ENCODE results near the gene EHMT1. TPM values are rescaled to one million over a fixed set of nuclear protein-coding genes. Genes with fewer than 3 reads are reported as not detected.
A peak's percentile ranks its signal among the peaks of the same experiment; 100 is the strongest.
"Not testable (repeated sequence)": the region's sequence is repeated elsewhere in the genome, so short reads cannot be mapped to it uniquely, and the experiment has no call there.

EHMT1 gene
- total RNA-seq, 1 donor from 2014 or later, result 39.5 TPM

DNA sequence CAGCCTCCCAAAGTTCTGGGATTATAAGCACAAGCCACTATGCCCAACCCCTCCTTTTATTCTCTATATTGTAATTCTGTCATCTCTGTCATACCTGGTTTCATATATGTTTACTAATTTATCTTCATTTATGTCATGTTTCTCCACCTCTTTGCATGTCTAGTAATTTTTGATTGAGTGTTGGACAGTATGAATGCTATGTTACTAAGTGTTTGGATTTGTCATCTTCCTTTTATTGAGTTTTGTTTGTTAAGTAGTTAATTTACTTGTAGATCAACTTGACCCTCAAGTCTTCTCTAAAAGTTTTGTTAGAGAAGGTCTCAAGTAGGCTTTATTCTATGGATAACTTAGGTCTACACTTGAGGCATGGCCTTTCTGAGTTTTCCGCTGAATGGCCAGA is 241.6 kb downstream of the EHMT1 start:
- DNase-seq (ENCODE audit: low spot score), result no peak

DNA sequence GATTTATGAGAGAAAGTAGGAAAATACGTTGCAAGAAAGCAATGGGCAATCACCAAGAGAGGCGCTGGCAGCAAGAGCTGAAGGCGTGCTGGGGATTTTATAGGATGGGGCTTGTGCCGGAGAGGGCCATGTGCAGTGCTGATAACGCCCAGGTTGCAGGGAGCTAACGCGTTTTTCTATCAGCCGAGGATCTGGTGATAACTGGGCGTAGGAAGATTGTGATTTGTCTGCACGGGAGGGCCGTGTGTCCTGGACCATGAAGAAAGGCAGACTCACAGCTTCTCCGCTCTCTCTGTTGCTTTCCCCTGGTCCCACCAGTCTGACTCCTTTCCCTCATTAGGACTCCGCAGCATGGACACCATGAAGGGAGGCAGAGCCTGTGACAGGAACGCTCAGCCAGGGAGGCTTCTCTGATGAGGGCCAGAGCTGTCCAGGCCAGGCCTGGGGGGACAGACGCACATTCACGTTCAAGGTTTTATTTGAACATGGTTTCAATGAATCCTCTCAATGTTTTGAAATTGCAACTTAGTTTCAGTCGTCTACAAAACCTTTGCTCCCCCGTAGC is 246.9 kb downstream of the EHMT1 start:
- DNase-seq (ENCODE audit: low spot score), result no peak

DNA sequence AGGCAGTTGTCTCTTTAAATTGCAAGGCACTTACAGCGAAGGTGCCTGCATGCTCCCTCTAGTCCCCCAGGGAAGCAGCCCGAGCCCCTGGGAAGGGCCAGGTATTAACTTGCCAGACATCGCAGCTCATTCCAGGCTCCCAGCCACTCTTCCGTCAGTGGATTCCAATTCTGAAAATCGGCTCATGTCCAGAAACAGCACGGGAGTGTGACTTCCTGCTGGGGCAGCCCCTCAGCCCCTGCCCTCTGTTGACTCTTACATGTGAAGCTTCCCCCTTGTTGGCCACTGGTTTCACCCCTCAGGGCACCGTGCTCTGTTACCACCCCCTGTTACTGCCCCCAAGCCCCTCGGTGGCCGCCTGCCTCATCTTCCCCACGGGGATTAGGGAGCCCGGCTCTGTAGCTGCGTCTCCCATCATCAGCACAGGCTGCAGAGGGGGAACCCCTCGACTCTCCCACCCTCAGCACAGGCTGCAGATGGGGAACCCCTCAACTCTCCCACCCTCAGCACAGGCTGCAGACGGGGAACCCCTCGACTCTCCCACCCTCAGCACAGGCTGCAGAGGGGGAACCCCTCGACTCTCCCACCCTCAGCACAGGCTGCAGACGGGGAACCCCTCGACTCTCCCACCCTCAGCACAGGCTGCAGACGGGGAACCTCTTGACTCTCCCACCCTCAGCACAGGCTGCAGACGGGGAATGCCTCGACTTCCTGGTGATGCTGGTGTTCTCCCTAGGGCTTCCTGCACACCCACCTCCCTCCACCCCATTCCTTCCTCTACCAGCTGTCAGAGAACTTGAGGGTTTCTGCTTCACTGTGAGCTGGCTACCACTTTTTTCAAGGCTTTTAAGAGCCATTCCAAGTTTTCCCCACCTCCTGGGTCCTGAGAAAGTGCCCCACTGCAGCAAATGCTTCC is 247.7 kb downstream of the EHMT1 start:
- DNase-seq (ENCODE audit: low spot score), result no peak

DNA sequence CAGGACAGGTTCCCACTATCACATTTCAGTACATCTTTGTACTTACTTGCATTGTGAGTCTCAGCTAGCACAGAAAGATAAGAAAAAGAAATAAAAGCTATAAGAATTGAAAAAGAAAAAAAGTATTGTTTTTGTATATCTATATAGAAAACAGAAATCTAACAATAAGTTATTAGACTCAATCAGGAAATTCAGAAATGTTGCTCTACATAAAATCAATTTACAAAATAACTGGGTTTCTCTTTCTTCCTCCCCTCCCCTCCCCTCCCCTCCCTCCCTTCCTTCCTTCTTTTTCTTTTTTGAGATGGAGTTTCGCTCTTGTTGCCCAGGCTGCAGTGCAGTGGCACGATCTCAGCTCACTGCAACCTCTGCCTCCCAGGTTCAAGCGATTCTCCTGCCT is 251.6 kb downstream of the EHMT1 start:
- DNase-seq (ENCODE audit: low spot score), result no peak

DNA sequence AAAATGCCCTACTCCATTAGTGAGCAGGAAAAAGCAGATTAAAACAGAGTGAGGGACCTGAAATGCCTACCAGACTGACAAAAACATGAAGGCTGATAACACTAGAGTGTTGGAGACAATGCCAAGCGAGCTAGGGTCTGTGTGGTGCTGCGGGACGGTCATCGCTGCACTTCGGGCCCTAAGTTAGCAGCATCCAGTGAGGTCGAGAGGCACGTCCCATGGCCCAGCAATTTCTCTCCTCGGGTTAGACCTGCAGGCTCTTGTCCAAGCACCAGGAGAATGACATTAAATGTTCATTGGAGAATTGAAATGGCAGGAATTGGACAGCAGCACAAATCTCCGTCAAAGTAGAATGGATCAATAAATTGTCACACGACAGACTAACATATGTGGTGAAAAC is 253.5 kb downstream of the EHMT1 start:
- no peak for DNase-seq (ENCODE audit: low spot score)

DNA sequence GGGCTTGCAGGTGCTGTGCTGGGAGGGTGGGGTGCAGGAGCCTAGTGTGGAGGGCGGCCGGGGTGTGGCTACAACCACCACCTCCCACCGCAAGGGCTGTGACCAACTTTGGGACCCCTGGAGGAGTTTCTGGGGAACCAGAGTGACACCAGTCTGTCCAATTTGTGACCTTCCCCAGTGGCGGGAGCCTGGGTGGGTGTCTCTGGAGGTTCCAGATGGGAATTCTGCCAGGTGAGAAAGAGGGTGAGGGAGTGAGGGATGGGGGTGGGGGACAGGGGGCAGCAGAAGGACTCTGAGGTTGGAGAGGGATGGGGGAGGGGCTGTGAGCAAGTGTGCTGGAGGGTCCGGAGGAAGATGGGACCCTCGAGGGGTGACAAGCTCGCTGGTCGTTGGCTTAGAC is 254.6 kb downstream of the EHMT1 start:
- DNase-seq (ENCODE audit: low spot score), result no peak

DNA sequence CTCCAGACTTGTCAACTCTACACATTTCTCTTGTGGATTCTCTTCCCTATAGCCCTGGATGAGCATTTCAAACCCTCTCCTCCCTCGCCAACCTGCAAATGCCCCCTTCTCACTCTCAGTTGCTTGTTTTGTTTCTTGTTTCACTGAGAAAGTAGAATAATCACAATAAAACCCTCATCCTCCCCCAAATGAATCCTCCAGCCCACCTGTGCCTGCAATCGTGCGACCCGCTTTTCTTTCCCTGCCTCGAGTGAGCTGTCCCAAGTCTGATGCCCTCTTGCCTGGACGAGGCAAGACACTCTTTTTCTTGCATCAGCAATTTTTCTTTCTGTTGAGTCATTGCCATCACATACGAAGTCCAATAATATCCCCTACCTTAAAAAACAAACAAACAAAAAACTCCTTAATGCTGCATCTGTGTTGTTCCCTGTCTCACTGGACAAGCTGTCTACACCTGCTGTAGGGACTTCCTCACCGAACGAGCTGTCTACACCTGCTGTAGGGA is 255.1 kb downstream of the EHMT1 start:
- no peak for DNase-seq (ENCODE audit: low spot score)

DNA sequence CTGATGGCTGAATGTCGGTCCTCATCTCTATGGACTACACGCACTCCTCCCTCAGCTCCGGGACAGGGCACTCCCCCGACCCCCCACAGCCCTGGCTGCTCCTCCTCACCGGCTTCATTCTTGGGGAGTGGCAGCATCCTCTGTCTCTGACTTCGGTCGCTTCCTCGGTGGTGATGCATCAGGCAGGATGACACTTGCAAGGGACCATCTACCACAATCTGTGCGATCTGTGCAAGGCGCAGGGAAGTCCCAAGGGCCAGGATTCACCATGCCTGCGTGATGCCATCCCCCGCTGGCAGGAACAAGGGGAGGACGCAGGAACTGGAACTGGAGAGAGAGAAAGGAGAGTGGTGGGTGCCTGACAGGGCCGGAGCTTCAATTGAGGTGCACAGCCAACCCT is 256.5 kb downstream of the EHMT1 start:
- DNase-seq (ENCODE audit: low spot score), result no peak

DNA sequence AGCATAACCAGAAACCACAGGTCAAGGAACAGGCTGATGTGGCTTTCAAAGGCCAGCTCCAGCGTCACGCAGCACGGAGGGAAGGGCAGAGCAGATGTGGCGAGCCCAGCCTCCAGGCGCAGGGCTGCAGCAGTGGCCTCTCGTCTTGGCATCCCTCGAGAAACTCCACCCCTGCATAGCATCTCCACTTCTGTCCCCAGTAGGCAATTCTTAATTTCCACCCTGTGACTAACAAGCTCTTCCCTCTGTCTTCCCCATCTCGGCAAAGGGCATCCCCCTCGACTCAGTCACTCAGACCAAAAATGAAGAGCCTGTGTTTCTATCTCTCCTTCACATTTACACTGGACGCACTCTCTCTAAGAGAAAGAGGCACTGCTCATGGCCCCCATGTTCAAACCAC is 257.0 kb downstream of the EHMT1 start:
- no peak for DNase-seq (ENCODE audit: low spot score)

DNA sequence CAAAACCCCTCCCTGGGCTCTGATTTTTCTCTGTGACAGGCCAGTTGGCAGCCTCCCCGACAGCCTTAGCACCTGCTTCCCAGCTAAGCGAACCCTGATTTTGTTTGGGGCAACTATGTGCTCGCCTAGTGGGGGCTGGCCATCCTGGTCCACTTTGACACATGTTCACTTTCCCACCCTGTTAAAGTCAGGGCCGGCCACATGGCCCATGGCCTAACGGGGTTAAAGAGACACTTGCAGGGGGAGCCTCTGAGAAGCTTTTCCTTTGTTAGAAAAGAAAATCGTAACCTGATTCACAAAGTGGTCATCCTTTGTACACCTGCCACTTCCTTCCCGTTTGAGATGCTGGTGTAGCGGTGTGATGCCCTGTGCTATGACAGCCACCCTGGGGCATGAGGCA is 257.5 kb downstream of the EHMT1 start:
- no peak for DNase-seq (ENCODE audit: low spot score)

DNA sequence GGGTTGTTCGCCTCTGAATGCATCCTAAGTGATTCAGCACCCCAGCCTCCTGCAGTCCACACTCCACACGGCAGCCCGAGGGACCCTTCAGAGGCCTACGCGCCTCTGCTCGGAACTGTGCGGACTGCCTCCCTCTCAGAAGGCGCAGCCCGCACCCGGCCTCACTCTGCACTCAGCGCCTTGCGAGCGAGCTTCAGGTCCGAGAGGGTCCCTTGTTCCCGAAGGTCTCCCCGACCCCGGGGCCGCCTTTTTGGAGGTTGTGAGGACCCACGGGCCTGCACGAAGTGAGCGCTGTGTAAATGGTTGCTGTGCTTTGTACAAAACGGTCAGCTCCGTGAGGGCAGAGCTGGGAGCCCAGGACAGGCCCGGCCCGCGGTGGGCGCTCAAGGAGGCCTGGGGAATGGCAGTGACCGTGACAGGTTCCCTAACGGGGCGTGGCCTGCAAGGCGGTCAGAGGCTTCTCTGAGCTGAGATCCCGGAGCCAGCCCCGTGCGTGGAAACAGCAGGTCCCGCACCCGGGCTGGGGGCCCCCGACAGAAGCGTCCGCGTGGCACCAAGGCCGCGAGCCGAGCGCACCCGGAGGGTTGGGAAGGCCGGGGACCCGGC is 258.1 kb downstream of the EHMT1 start:
- no peak for DNase-seq (ENCODE audit: low spot score)

DNA sequence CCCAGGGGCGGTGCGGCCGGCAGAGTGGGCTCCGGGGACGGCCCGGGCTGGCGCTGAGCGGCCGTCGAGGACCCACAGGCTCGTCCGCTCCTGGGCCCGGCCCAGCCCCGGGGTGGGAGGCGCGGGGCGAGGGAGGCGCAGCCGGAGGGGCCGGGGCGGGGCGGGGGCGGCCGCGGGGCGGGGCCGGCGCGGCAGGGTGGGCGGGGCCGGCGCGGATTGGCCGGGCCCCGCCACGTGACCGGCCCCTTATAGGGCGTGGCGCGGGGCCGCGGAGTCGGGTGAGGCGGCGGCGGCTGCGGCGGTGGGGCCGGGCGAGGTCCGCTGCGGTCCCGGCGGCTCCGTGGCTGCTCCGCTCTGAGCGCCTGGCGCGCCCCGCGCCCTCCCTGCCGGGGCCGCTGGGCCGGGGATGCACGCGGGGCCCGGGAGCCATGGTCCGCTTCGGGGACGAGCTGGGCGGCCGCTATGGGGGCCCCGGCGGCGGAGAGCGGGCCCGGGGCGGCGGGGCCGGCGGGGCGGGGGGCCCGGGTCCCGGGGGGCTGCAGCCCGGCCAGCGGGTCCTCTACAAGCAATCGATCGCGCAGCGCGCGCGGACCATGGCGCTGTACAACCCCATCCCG is 258.8 kb downstream of the EHMT1 start, which contains the start of gene CACNA1B:
Gene CACNA1B (plus strand): TSS at position 277 of the 617 bp plus-strand sequence. CDS start 152 bp downstream, at position 429.
- not testable (repeated sequence) for DNase-seq (ENCODE audit: low spot score)

DNA sequence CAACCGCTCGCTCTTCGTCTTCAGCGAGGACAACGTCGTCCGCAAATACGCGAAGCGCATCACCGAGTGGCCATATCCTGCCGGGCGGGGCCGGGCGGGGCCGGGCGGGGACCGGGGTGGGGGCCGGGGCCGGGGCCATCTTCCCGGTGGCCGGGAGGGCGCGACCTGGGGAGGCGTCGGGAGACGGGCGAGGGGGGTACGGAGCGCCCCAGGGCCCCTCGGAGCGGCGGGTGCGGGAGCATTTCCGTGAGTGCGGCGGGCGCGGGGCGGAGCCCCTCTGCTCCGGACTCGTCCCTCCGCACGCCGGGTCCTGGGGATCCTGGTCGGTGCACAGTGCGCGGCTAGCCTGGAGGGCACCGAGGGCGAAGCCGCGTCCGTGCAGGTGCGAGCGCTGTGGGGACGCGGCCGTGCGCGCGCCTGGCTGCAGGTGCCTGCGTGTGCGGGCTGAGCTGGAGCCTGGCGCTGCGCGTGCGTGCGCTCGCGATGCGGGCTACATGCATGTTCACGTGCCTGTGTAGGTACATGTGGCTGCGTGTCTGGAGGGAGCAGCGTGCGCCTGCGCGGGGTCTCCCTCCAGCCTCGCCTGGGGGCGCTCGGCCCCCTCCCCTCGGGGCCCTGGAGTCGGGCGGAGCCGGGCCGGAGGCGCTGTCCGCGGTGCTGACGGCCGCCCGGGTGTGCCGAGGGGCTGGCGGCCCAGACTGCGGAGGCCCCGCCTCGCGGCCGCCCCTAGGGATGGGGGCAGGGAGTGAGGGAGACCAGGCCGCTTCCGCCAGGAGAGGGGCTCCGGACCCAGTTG is 259.5 kb downstream of the EHMT1 start:
- DNase-seq (ENCODE audit: low spot score), result peak; percentile 22

DNA sequence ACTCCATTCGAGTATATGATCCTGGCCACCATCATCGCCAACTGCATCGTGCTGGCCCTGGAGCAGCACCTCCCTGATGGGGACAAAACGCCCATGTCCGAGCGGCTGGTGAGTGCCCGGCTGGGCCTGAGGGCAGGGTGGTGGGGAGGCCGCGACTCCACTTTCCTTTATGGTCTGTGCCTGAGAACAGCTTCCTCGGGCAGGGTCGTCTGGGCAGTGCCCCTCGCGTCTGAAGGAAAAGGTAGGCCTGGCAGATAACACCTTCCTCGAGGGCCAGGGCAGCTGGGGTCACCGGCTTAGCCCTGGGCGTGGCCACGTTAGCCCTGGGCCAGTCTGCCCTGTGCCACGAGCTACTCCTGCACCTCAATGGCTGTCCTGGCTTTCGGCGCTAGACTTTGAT is 260.2 kb downstream of the EHMT1 start:
- no peak for DNase-seq (ENCODE audit: low spot score)

DNA sequence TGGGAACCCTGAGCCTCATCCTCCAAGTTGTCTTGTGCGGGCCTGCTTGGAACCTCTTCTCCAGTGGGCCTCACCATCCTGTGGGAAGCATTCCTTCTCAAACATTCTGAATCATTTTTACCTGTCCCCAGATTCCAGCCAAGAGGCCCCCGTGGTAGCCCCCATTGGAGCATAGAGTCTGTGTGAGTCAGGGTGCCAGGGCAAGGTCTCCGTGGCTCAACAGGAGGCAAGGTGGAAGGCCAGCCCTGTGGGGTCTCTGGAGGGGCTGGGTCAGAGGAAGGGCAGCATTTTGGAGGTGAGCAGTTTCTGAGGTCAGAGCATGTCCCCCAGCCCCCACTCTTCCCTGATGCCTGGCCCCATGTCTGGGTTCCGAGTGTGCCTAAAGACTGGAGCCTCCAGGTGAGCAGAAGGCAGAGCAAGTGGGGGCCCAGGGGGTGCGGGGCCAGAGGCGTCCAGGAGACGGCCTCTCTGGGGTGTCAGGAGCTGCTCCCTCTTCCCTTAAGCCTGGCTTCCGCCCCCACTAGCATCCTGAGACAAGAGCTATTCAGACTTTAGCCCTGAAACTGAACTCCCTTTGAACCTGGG is 260.9 kb downstream of the EHMT1 start:
- DNase-seq (ENCODE audit: low spot score), result no peak

DNA sequence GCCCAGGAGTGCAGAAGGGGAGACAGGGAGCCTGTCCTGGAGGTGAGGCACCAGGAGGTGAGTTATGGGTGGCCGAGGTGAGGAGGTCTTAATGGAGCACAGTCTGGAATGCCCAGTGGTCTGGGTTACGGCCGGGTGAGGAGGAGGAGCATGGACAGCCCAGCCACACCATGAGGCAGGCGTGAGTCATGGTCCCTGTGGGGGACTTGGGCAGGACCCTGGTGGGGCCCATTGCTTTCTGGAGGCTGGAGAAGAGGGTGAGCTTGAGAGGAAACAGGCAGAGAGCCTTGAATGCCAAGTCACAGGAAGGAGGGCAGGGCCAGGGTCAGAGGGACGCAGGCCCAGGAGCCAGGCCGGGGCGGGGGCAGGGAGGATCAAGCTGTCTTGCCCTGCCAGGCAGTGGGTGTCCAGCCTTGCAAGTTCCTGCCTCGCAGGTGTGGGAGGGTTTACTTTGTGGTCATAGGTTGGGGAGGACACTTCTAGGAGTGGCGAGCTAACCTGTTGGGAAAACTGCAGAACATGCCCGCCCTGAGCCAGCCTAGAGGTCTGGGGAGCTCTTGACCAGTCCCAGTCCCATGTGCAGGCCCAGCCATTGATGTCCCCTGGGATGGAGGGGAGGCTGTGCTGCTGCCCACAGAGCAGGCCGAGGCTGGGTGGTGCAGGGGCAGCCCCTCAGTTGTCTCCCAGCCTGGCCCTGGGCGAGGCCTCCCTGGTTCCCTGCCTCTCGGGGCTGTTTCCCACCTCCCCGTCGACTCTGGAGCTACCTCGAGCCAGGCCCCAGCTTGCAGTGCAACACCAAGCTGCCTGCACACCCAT is 261.6 kb downstream of the EHMT1 start:
- no peak for DNase-seq (ENCODE audit: low spot score)

DNA sequence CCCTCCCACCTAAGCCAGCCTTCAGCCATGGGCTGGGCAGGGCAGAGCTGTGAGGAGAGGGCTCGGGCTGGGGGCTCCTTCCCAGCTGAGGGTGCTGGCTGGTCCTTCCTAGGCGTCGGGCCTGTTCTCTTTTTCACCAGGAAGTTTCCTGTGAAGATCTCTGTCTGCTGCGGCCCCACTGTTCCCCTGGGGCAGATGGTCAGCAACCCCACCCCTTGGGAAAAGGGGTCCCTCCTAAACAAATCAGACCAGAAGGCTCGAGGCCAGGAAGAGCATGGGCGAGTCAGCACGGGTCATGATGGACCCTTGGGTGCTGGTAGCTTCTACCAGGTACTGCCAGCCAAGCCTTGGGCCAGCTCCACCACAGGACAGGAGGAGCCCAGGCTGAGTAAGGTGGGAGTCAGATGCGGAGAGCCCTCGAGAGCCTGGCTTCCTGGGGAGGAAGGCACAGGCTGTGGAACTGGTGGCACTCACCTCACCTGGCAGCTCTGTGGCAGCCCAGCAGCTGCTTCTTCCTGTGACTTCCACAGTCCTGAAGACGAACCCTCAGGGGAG is 262.2 kb downstream of the EHMT1 start:
- no peak for DNase-seq (ENCODE audit: low spot score)

DNA sequence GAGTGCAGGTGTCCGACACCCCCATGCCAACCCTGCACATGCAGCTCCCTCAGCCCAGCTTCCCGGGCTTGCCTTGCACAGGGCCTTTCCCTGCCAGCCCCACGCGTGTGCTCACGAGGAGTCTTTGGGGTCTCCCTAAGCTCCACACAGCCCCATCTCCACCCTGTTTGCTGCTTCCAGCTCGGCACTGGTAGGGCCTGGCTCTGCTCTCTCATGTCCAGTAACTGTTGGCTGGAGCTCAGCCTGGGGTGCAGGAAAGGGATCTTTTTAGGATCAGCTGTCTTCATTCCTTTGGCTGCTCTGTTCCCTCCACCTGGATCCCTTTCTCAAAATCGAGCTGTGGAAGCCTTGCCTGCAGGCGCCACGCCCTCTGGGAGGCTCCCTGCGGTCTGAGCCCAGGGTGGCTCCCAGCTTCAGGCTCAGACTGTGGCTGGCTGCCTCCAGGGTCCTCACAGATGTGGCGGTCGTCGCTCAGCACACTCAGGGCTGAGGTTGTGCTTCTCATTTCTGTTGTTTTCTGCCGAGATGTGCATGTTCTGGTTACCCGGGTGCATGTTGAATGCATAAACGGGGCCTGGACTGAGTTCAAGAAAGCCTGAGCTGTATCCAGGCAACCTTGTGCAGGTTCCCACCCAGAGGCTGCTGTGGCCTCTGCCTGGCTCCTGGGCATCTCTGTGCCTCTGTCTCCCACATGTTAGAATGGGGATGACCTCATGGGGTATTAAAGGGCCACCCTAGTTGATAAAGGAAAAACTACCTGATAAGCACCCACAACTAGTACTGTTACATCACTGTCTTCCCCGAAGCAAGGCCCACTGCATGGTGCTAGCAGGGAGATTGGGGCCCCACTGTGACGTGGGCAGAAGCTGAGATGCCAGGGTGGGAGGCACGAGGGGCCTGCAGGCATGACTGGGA is 263.0 kb downstream of the EHMT1 start:
- no peak for DNase-seq (ENCODE audit: low spot score)

DNA sequence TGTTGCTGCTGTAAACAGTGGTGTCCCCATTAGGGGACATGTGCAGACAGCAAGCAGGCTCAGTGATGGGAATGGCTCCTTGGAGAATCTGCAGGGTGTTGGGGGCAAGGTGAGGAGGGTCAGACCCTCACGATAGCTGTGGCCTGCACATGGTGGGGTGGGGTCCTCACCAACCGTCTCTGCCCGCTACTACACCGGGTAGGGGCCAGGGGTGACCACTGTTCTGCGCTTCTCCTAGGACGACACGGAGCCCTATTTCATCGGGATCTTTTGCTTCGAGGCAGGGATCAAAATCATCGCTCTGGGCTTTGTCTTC is 263.7 kb downstream of the EHMT1 start:
- no peak for DNase-seq (ENCODE audit: low spot score)

Data from umbilical cord (tissue), 2 donors.